ENCODE measurements around the gene C2CD4D.

Gene C2CD4D

GRCh38 chr1:151838222-151839081 lies 1.2 kb downstream of the C2CD4D start:
- no peak overlapping the region for H3K9ac ChIP-seq (ENCODE audit: low read length)

GRCh38 chr1:151837884-151838221 lies 1.8 kb downstream of the C2CD4D start:
- Histone ChIP-seq H3K4me2 (ENCODE audit: low read depth, low read length, poor library complexity, severe bottlenecking) (no peak overlapping the region), H3K9me3 (ENCODE audit: insufficient read depth, low read length) (no peaks in the 10 kb centered on the region), H3K4me3 (ENCODE audit: insufficient read depth, low read length, poor library complexity, severe bottlenecking) (no peak overlapping the region), H4K20me1 (ENCODE audit: low read depth, low read length) (no peaks in the 10 kb centered on the region), H3K9me2 (replicated peaks; ENCODE audit: insufficient read depth, low read length) (no peaks in the 10 kb centered on the region), H3K27ac (ENCODE audit: low read depth, low read length) (no peak overlapping the region), H3K9ac (ENCODE audit: low read length) (no peak overlapping the region), H3F3A (ENCODE audit: insufficient read depth) (no peaks in the 10 kb centered on the region), H3K79me2 (ENCODE audit: insufficient read depth, low read length) (no peaks in the 10 kb centered on the region), H3K36me3 (ENCODE audit: low read length) (no peaks in the 10 kb centered on the region), H3K27me3 (ENCODE audit: low read length) (no peaks in the 10 kb centered on the region), H2AFZ (ENCODE audit: low read depth, low read length, severe bottlenecking) (no peak overlapping the region)
- TF ChIP-seq, protein P1, sequence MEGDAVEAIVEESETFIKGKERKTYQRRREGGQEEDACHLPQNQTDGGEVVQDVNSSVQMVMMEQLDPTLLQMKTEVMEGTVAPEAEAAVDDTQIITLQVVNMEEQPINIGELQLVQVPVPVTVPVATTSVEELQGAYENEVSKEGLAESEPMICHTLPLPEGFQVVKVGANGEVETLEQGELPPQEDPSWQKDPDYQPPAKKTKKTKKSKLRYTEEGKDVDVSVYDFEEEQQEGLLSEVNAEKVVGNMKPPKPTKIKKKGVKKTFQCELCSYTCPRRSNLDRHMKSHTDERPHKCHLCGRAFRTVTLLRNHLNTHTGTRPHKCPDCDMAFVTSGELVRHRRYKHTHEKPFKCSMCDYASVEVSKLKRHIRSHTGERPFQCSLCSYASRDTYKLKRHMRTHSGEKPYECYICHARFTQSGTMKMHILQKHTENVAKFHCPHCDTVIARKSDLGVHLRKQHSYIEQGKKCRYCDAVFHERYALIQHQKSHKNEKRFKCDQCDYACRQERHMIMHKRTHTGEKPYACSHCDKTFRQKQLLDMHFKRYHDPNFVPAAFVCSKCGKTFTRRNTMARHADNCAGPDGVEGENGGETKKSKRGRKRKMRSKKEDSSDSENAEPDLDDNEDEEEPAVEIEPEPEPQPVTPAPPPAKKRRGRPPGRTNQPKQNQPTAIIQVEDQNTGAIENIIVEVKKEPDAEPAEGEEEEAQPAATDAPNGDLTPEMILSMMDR (IDR thresholded peaks at IDR 0.05; ENCODE audit: insufficient read depth, low read length, poor library complexity, severe bottlenecking) = no peak
- no peak for TF ChIP-seq EZH2phosphoT487 (conservative IDR thresholded peaks at IDR 0.05; ENCODE audit: low read length)

More at GRCh38 chr1:151838222-151839081, 1.2 kb downstream of the C2CD4D start:
- H4K20me1 ChIP-seq (ENCODE audit: low read depth, low read length) = no peaks in the 10 kb centered on the region
- no peaks in the 10 kb centered on the region for H3K27me3 ChIP-seq (ENCODE audit: low read length)
- H3K9me3 ChIP-seq (ENCODE audit: insufficient read depth, low read length) = no peaks in the 10 kb centered on the region
- H3K27ac ChIP-seq (ENCODE audit: low read depth, low read length) = no peak overlapping the region
- no peaks in the 10 kb centered on the region for H3K36me3 ChIP-seq (ENCODE audit: low read length)
- no peaks in the 10 kb centered on the region for H3K9me2 ChIP-seq (replicated peaks; ENCODE audit: insufficient read depth, low read length)
- H3F3A ChIP-seq (ENCODE audit: insufficient read depth) = no peaks in the 10 kb centered on the region
- H3K4me3 ChIP-seq (ENCODE audit: insufficient read depth, low read length, poor library complexity, severe bottlenecking) = no peak overlapping the region
- no peak overlapping the region for H3K4me2 ChIP-seq (ENCODE audit: low read depth, low read length, poor library complexity, severe bottlenecking)
- TF ChIP-seq, protein P1 (IDR thresholded peaks at IDR 0.05; ENCODE audit: insufficient read depth, low read length, poor library complexity, severe bottlenecking) = no peak
- TF ChIP-seq EZH2phosphoT487 (conservative IDR thresholded peaks at IDR 0.05; ENCODE audit: low read length) = 0 out of 2 replicates have a peak, but pooled peaks have one; percentile 72
- no peak overlapping the region for H2AFZ ChIP-seq (ENCODE audit: low read depth, low read length, severe bottlenecking)
- no peaks in the 10 kb centered on the region for H3K79me2 ChIP-seq (ENCODE audit: insufficient read depth, low read length)

GRCh38 chr1:151837197-151837596 lies 2.4 kb downstream of the C2CD4D start:
- Histone ChIP-seq H3K9me3 (ENCODE audit: insufficient read depth, low read length) (no peaks in the 10 kb centered on the region), H3K36me3 (ENCODE audit: low read length) (no peaks in the 10 kb centered on the region), H3K4me2 (ENCODE audit: low read depth, low read length, poor library complexity, severe bottlenecking) (no peak overlapping the region), H3K9me2 (replicated peaks; ENCODE audit: insufficient read depth, low read length) (no peaks in the 10 kb centered on the region), H3K79me2 (ENCODE audit: insufficient read depth, low read length) (no peaks in the 10 kb centered on the region), H4K20me1 (ENCODE audit: low read depth, low read length) (no peaks in the 10 kb centered on the region), H3K27ac (ENCODE audit: low read depth, low read length) (no peak overlapping the region), H3K9ac (ENCODE audit: low read length) (no peak overlapping the region), H3K27me3 (ENCODE audit: low read length) (no peaks in the 10 kb centered on the region), H3K4me3 (ENCODE audit: insufficient read depth, low read length, poor library complexity, severe bottlenecking) (no peak overlapping the region), H3F3A (ENCODE audit: insufficient read depth) (no peaks in the 10 kb centered on the region), H2AFZ (ENCODE audit: low read depth, low read length, severe bottlenecking) (no peak overlapping the region)
- TF ChIP-seq, protein P1 (IDR thresholded peaks at IDR 0.05; ENCODE audit: insufficient read depth, low read length, poor library complexity, severe bottlenecking) = no peak
- no peak for TF ChIP-seq EZH2phosphoT487 (conservative IDR thresholded peaks at IDR 0.05; ENCODE audit: low read length)

Measured in SU-DHL-6 (cell line).